ENCODE measurements around the gene ITPR1. TPM values are rescaled to one million over a fixed set of nuclear protein-coding genes. Genes with fewer than 3 reads are reported as not detected.
A peak's percentile ranks its signal among the peaks of the same experiment; 100 is the strongest.

ITPR1 gene
- total RNA-seq, 1 experiment from 2014 or later: 48.5 TPM

DNA sequence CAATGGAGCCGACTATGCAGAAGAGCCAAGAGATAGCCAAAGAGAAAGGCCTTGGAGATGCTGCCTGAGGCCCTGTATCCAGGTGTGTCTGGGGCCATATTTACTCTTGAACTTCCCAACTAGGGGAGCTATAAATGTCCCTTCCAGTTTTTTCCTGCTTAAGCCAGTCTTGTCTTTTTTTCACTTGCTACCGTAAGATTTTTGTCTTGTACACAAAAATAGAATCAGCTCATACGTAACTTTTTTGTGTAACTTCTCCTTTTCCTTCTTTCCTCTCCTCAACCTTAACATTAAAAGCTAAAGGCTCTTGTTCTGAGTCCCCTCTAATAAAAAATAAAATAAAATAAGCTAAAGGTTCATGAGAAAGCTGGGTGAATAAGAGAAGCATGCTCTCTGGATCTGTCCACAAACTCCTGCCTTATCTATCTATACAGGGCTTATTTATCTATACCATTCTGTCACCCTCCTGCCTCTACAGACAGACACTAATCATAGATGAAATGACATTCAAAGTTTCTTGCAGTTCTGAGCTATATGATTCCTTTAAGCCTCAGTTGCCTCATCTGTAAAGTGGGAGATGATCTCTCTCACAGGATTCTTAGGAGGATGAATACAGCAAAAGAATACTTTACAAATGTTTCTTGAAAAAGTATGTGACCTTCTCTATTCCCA, 30.6 kb upstream of the ITPR1 start:
- intact Hi-C loops (cut with micrococcal nuclease): no loop called here
- peaks cover 11% of the 10 kb centered on the region for H3K79me2 ChIP-seq (ENCODE audit: low read length)
- H3K4me1 ChIP-seq (ENCODE audit: insufficient read depth, low read length): no peaks in the 10 kb centered on the region
- H2AFZ ChIP-seq (ENCODE audit: low read length): no peak overlapping the region
- no peak for DNase-seq
- no peaks in the 10 kb centered on the region for H3K9me3 ChIP-seq (ENCODE audit: low read length)
- H4K20me1 ChIP-seq (ENCODE audit: low read length): no peaks in the 10 kb centered on the region
- H3K9me2 ChIP-seq (replicated peaks; ENCODE audit: low read length): no peaks in the 10 kb centered on the region
- ATAC-seq: no peak
- ChIA-PET CTCF (interaction anchor here (0.5 kb wide), 1 partner anchor 249 kb away, joined by 7 read pairs; no protein-coding TSS in a partner anchor), POLR2A (ENCODE audit: unreplicated experiment) (no interaction called here)
- TF ChIP-seq EZH2 (IDR thresholded peaks at IDR 0.05; ENCODE audit: low read length, unreplicated experiment): no peak
- TF ChIP-seq EZH2phosphoT487 (IDR thresholded peaks at IDR 0.05; ENCODE audit: borderline replicate concordance, low read length): no peak
- no peak for TF ChIP-seq CTCF (conservative IDR thresholded peaks at IDR 0.05; ENCODE audit: low read depth, low read length)
- no peaks in the 10 kb centered on the region for H3F3A ChIP-seq (ENCODE audit: low read length, unreplicated experiment)
- BruUV-seq (replicated peaks): no TSS peak
- no peak overlapping the region for H3K4me3 ChIP-seq (ENCODE audit: low read length)
- no peak overlapping the region for H3K27ac ChIP-seq (ENCODE audit: low read length)
- no peak overlapping the region for H3K4me2 ChIP-seq (ENCODE audit: low read length)
- H3K36me3 ChIP-seq (ENCODE audit: low read depth, low read length): no peaks in the 10 kb centered on the region
- H3K27me3 ChIP-seq (ENCODE audit: low read length): no peaks in the 10 kb centered on the region
- no peak overlapping the region for H3K9ac ChIP-seq (ENCODE audit: low read length)

- H3K79me2 ChIP-seq (ENCODE audit: low read length): peaks cover 11% of the 10 kb centered on the region
- CTCF ChIA-PET: no interaction called here
- POLR2A ChIA-PET (ENCODE audit: unreplicated experiment): no interaction called here
- intact Hi-C loops (cut with micrococcal nuclease): no loop called here
- no peak overlapping the region for H3K4me2 ChIP-seq (ENCODE audit: low read length)
- no peak overlapping the region for H2AFZ ChIP-seq (ENCODE audit: low read length)
- H4K20me1 ChIP-seq (ENCODE audit: low read length): no peaks in the 10 kb centered on the region
- H3K36me3 ChIP-seq (ENCODE audit: low read depth, low read length): no peaks in the 10 kb centered on the region
- no peaks in the 10 kb centered on the region for H3K9me2 ChIP-seq (replicated peaks; ENCODE audit: low read length)
- H3K4me1 ChIP-seq (ENCODE audit: insufficient read depth, low read length): no peaks in the 10 kb centered on the region
- H3K9ac ChIP-seq (ENCODE audit: low read length): no peak overlapping the region
- no peaks in the 10 kb centered on the region for H3K9me3 ChIP-seq (ENCODE audit: low read length)
- no peak overlapping the region for H3K27ac ChIP-seq (ENCODE audit: low read length)
- TSS peak; percentile 10 for BruUV-seq (replicated peaks)
- DNase-seq (no peak), ATAC-seq (no peak)
- TF ChIP-seq EZH2phosphoT487 (IDR thresholded peaks at IDR 0.05; ENCODE audit: borderline replicate concordance, low read length): no peak
- no peak for TF ChIP-seq EZH2 (IDR thresholded peaks at IDR 0.05; ENCODE audit: low read length, unreplicated experiment)
- TF ChIP-seq CTCF (conservative IDR thresholded peaks at IDR 0.05; ENCODE audit: low read depth, low read length): no peak
- H3K4me3 ChIP-seq (ENCODE audit: low read length): no peak overlapping the region
- H3K27me3 ChIP-seq (ENCODE audit: low read length): no peaks in the 10 kb centered on the region
- H3F3A ChIP-seq (ENCODE audit: low read length, unreplicated experiment): no peaks in the 10 kb centered on the region
Observed at GRCh38 chr3:4464576-4464975, 28.6 kb upstream of the ITPR1 start.
